GM21528 (cell line): ENCODE results near the gene RXRA.

Experiments
- ATAC-seq: cut with Tn5 transposase; IDR thresholded peaks from one replicate; pipeline ENCODE4 v1.9.1; 2021; ENCODE audit warnings: mild to moderate bottlenecking, moderate library complexity; ENCODE audit not compliant: unreplicated experiment, low FRiP score

Gene RXRA

DNA sequence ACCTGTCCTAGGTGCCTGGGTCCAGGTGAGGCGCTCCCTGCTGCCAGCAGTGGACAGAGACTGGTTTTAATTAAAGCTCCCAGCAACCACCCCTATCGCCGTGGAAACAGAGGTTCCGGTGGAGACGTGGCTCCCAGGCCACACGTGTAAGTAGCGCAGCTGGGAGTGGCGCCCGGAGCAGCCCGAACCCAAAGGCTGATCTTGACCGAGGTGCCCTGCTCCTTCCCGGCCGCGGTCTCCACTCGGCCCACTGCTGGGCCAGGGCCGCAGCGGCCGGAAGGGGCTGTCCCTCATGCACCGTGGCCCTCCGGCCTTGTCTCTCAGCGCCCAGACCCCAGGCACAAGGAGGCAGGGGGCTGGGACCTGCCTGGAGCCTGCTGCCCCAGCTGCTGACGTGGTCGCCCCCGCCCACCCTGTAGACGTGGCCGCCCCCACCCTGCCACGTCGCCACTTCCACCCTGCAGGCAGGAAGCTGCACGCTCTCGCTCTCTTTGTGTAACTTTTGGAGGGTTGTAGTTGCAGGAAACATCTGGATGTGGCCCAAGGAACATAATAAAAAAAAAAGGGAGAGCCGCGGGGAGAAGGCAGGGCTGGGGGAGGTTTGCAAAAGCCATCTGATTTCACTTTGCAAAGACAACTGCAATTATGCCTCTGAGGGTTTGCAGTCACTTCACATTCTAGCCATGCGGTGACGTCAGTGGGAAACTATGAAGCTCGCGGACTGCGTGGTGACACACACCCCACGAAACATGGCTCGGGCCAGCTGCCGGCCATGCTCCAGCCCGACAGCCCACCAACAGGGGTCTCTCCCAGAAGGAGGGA, 129.9 kb downstream of the RXRA start:
- ATAC-seq: no peak

DNA sequence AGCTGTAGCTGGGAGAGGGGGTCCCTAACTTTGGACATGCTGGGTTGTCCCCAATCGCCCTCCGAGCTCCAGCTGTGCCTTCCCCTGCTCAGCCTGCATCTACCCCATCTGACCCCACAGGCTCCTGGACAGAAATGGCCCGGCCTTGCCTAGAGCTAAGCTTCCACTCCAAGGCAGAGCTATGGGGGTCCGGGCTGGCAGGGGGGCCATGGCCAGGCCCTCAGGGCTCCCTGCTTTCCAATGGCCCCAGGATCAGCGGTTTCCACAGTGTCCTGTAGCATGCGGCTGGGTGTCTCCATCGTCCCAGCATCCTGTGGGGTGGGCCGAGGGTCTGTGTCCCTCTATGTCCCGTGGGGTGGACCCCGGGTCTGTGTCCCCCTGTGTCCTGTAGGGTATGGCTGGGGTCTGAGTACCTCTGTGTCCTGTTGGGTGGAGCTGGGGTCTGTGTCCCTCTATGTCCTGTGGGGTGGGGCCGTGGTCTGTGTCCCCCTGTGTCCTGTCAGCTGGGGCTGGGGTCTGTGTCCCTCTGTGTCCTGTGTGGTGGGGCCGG, 130.6 kb downstream of the RXRA start:
- ATAC-seq: no peak

DNA sequence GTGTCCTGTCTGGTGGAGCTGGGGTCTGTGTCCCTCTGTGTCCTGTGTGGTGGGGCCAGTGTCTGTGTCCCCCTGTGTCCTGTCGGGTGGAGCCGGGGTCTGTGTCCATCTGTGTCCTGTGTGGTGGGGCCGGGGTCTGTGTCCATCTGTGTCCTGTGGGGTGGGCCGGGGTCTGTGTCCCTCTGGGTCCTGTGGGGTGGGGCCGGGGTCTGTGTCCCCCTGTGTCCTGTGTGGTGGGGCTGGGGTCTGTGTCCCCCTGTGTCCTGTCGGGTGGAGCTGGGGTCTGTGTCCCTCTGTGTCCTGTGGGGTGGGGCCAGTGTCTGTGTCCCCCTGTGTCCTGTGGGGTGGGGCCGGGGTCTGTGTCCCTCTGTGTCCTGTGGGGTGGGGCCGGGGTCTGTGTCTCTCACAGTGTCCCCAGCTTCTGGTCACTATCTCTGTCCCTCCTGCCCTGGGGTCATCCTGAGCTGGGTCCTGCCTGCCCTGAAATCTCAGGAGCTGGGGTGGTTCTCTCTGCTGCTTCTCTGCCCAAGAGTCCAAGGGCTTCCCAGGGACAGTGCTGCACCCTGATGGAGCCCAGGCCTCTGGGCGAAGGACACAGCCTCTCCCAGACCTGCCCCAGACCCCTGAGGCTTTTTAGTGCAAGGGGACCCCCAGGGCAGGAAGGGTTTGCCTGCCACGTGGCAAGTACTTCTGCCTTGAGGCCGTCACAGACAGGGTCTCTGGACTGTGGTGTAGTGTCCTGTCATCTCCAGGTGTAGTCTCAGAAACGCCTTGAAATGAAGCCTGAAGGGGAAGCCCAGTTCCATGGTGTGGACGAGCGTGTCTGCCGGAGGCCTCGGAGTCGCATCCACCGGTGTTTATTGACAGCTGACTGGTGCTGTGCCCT, 131.3 kb downstream of the RXRA start:
- no peak for ATAC-seq

DNA sequence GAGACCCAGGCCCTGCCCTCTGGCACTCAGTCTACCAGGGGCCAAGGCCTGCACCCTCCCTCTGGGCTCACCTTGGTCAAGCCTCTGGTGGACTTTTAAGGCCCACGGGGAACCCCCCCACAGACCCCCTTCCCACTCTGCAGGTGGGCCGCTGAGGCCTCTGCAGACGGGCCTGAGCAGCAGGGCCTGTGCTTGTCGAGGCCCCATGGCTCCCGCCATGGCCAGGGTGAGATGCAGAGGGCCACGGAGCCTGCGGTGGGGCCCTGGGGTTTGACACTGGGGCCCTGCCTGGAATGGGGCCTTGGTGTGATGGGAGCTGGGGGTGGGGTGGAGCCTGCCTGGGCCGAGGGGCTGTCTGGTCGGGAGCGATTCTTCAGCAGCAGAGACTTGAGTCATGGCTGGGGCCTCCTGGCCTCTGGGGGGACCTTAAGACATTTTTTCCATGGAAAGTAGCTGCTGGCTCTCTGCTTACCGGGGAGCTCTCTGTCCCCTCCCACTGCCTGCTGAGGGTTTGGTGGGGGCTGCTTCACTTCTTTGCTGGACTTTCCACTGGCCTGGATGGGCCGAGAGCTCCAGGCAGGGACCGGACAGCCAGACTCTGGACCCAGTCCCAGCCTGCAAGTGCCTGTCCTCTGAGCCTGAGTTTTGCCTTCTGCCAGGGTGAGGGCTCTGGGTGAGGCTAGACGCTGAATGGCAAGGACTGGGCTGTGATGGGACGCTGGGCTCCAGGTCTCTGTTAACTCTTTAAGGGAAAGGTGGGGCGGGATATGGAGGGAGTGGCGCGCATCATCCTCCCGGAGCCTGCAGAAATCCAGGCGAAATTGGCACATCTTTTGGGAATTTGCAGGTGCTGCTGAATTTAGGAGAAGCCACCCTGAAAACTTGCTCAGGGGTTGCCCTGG, 132.2 kb downstream of the RXRA start:
- ATAC-seq: no peak

DNA sequence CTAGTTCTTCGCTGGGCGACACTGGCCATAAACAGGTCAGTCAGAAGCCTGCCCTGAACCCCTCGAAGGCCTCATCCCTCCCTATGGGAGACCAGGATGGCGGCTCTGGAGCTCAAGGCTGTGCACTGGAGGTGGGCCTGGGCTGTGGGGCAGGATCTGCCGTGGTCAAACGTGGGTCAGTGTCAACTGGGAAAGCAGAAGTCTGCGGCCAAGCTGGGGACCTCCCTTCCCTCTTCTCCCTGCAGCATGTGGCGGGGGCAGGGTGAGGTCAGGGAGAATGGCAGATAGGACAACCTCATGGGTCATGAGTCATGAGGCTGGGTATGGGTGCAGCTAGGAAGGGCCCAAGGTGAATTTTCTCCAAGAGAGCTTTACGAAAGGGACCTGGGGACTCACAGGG, 132.9 kb downstream of the RXRA start:
- ATAC-seq: no peak

DNA sequence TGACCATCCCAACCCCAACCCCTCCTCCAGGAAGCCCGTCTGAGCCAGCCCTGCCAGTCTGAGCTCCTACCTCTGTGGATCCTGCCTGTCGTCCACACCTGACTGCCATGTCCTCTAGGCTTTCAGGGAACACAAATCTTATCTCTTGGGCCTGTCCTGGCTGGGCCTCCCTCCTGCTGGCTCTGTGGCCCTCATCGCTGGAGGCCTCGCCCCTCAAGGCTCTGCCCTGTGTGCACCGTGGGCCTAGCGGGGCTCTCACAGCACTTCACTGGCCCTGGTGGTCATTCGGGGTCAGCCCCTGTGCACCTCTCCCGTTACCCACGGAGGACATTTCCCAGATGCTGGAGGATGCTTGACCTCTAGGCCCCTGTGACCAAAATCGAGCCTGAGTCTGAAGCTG, 133.3 kb downstream of the RXRA start:
- ATAC-seq: no peak

DNA sequence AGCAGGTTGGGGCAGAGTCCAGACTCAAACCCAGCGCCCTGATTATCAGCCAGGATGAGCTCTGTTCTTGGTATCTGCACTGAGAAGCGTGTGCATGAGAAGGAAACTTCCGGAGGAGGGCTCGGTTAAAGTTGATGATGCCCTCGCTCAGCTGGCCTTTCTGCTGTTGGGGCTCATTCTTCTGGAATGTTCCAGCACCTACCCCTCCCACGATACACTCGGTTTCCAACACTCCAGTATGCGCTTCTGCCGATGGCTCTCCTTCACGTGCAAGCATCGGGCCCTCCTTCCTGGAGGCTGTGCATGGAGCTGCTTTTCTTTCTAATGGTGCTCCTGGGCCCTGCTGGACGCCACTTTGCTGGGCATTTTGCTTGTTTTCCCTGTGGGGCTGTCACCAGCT, 134.0 kb downstream of the RXRA start:
- no peak for ATAC-seq

DNA sequence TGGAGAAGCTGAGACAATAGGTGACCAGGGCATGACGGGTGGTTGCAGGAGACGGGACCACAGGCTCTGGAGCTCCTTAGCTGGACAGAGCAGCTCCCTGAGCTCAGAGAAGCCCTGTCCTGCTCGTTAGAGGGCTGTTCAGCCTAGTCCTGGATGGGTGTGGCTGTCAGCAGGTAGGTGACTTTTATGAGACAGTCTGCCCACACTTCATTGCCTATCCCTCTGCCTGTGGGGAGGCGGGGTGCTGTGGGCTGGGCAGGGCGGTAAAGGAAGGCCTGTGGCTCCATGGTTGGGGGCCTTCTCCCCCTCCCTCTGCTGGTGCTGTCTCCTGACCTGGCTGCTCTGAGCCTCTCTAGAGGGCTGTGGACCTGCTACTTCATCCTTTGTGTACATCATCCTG, 134.6 kb downstream of the RXRA start:
- ATAC-seq: no peak

DNA sequence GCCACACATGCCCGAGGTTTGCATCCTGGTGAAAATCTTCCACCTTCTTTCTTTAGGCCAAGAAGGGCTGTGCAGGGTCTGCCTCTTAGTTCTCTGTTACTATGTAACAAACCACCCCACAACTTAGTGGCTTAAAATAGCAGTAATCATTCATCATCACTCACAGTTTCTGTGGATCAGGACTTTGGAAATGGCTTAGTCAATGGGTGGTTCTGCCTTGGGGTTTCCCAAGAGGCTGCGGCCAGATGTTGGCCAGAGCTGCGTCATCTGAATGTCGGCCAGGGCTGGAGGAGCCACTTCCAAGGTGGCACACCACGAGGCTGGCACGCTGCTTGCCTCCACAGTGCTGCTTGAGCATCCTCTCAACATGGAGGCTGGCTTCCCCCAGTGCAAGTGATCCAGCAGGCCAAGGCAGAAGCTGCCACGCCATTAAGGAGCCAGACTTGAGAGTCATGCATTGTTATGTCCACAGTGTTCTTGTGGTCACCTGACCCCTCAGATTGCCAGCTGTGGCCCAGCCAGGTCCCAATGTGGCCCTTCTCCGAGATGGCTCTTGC, 135.2 kb downstream of the RXRA start:
- ATAC-seq: no peak

DNA sequence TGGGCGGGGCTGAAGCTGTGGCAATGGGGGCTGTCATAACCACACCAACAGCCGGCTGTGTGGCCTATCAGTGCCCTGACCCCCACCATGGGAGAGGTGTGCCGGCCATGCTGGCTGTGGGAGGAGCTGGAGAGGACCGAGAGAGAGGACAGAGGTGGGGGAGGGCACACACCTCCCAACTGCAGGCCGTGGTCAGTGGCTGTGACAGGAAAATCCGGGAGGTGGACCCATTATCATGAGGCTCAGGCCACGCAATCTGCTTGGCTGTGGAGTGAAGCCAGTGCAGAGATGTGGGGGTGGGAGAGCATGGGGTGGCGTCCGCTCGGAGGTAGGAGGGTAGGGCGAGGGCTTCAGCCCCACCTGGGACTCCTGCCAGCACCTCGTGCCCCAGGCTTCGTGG, 136.1 kb downstream of the RXRA start:
- ATAC-seq: no peak

DNA sequence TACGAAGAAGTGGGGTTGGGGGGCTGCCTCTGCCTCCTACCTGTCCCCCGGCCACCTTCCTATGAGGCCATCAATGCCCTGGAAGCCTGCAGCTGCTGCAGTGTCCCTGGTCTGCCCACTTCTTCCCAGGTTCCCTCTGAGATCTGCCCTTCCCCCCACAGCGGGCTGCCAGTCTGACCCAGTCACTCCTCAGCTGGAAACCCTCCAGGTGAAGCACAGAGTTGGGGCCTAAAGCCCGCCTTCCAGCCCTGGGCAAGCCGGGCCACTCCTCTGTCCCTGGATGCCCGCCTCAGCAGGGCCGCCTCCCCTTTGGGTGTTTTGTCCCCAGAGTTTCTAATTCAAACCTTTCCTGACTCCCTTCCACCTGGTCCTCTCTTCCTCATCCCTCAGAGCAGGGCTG, 137.0 kb downstream of the RXRA start:
- ATAC-seq: no peak

DNA sequence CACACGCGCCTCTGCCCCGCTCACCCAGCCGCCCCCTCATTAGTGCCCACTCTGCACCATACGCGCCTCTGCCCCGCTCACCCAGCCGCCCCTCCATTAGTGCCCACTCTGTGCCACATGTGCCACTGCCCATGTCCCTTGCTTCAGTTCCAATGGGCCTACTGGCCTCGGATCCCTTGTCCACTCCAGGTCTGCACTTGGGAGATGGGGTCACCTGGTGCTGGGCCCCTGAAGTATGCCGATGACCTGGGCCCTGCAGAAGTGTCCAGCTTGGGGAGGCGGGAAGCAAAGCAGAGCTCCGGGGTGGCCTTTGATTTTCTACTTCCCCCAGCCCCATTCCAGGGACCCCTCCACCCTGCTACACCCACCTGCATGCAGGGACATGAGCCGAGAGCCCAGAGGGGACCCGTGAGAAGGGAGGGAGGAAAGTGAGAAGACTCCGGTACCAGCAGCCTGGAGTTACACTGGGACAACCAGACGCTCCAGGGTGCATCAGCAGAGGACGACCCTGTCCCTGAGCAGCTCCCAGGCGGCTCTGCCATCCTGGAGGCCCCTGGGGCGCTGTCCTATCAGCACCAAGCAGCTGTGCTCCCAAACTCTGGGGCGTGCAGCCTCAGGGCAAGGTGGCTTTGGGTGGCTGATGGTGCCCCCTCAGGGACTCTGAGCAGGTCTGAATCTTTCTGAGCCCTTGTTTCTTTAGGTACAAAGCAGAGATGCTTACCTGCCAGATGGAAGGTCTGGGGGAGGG, 140.8 kb downstream of the RXRA start:
- no peak for ATAC-seq

DNA sequence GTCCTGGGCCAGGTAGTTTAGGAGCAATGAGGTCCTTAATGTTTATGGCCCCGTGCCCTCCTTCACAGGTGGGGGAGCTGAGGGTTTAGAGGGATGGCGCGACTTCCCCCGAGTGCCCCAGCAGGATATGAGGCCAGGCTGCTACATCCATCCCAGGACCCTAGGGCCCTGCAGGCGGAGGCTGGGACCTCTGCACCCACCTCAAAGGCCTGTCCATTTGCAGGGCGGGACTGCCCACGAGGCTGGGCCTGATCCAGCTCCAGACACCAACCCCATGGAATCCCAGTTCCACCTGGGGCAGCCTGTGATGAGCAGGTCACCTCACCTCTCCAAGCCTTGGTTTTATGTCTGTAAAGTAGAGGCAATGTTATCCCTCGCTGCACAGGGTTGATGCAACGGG, 142.1 kb downstream of the RXRA start:
- no peak for ATAC-seq

DNA sequence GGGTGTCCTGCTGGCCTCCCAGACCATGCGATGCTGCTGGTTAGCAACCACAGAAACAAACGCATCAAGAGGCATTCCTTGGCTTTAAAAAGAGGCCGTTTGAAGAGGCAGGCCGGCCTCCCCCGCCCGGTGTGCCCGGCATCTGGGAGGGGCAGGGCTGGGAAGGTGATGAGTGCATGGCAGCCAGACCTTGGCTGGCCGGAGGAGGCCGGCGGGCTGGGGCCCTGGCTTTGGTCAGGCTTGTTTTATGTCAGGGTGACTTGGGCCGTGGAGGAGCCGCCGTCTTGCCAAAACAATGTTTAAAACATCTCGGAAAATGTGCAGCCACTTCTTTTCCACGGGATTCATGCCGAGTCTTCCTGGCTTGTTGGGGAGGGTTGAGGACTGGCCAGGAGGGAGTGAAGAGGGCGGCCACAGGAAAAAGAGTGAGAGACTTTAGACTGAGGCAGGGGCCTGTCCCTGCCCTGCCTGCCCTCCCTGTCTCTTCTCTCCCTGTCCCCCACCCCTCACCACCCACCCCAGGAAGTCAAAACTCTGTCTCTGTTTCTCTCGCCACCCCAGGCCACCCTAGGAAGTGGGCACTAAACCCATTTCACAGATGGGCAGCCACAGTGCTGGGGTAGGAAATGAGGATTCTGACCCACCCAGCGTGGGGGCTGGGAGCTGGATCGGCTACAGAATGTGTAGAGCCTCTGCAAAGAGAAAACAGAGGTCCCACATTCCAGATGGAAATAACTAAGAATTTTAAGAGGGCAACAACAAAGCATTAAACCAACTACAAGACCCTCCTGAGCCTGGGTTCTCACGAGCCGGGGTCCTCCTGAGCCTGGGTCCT, 143.0 kb downstream of the RXRA start:
- no peak for ATAC-seq

DNA sequence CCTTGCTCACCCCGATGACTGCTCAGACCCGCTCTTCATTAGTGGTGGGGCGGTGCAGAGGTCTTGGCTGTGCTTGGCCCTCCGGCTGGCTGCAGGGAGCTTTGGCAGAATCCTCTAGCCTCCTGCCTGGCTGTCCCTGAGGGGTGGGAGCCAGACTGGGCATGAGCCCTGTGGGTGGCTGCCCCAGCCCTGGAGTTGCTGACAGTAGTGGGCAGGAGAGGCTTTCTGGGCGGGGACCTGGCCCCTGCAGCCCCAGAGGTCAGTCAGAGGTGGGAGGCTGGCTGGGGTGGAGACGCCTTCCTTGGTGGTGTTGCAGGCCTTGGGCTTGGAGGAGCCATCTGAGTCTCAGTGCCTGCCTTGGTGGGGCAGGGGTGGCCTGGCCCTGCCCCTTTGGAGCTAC, 146.0 kb downstream of the RXRA start:
- ATAC-seq: no peak

DNA sequence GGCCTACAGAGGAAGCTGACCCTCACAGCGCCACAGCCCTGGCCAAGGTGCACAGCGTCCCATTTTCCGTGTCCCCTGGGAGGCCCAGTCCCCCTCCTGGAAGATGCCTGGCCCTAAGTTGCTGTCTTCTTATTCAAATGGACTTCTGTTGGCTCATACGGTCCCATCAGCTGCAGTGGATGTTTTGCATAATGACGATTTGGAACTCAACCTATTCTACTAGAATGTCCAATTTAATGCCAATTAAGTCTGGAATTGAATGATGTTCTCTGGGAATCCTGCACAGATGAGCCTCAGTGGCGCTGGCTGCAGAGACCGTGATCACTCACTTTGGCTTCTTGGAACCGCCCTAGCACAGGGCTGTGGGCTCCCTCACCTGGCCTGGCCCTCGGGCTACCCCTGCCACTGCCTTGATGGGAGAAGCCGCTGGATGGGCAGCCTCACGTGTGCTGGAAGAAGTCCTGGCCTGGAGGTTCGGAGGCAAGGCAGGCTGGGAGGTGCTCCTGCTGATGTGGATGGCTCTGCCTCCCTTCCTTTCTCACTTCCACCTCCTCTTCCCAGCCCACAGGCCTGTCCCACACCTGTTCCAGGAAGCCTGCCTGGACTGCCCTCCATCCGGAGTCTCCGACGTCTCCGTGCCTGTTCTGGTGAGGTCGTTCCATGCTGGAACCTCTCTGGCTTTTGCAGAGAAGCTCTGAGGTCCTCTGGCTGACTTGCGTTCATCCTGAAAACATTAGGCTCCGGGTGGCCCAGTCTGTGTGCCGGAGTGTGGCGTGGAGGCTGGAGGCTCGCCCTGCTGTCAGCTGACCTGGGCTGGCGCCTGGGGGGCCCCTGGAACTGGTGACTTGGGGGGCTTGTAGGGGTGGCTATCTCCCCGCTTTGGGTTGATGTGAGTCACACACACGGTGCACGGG, 147.1 kb downstream of the RXRA start:
- ATAC-seq: no peak

DNA sequence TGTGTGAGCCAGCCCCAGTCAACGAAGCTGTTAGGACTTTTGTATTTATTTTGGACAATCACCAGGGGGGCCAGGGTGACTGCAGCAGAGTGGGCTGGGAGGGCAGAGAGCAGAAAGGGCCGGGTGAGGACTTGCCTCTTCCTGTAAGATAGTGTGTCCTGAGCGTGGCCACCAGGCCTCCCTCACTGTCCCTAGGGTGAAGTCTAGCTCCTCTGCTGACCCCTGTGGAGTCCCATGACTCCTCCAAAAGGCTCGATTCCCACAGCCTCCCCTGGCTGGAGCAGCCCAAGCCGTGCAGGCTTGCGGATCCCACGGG, 147.8 kb downstream of the RXRA start:
- ATAC-seq: no peak
